ENCODE measurements around the gene CPSF3. TPM values are rescaled to one million over a fixed set of nuclear protein-coding genes. Genes with fewer than 3 reads are reported as not detected.

The CPSF3 gene
- 56.0 and 61.0 TPM in 2 replicates for total RNA-seq (2014; rRNA removed)
- polyA plus RNA-seq (2012): 31.9 TPM

GRCh38 chr2:9423100-9423921 is at the start of gene CPSF3, which contains the start of gene ITGB1BP1:
CPSF3 (plus strand) TSS chr2:9423654; CDS start chr2:9423774, 120 bp downstream.
ITGB1BP1 (minus strand) TSS chr2:9423528; CDS start chr2:9418697, 4,831 bp downstream.
- peak; percentile 97 for DNase-seq (ENCODE audit: low read depth)

DNA sequence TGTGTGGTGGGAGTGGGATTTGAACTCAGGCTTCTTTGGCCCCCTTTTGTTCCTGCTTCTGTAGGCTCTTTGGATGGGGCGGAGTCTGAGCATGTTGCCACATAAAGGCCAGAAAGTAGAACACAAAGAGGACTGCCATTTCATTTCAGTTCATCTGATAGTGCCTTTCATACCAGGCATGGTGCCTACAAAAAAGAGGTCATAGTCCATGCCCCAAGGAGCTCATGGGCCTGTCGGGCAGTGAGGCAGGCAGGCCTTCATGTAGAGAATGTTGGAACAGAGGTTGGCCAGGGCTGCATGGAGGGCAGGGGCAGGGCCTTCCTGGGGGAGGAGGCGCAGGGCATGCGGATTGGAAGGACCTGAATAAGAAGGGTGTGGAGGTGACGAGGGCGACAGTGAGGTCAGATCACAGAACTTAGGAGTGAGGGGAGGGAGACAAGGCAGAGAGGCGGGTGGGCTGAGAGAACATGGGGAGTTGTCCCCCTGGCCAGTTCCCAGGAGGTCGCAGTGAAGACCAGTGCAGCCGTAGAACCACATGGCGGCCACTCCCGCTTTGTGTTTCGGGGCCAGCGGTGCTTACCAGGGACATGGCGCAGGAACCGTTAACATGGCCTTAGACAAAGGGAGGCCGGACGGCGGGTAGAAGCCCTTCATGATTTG is 49.3 kb upstream of the CPSF3 start:
- no peak for DNase-seq (ENCODE audit: low read depth)

GRCh38 chr2:9375857-9376428 is 47.5 kb upstream of the CPSF3 start:
- DNase-seq (ENCODE audit: low read depth): no peak

GRCh38 chr2:9377461-9378097 is 45.9 kb upstream of the CPSF3 start:
- DNase-seq (ENCODE audit: low read depth): peak; percentile 35

- peak; percentile 92 for DNase-seq (ENCODE audit: low read depth)
These were observed 44.7 kb upstream of the CPSF3 start for GRCh38 chr2:9378433-9379390.

DNA sequence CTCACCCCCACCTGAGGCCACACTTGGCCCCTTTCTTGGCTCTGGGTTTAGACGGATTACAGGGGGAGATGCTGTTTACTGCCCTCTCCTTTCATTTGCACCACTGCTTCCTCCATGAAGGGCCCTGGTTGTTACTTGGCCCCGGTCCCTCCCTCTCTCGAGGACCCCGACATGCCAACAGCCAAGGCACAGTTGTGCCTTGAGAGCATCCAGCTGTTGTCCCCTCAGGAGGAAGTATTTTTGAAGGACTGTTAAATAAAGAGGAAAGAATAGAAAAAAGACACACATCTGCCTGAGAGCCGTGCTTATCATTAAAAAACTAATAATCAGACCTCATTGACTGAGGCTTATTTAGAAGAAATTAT is 44.1 kb upstream of the CPSF3 start:
- no peak for DNase-seq (ENCODE audit: low read depth)

GRCh38 chr2:9380702-9381628 is 42.5 kb upstream of the CPSF3 start:
- peak; percentile 92 for DNase-seq (ENCODE audit: low read depth)

- peak; percentile 44 for DNase-seq (ENCODE audit: low read depth)
These were observed 40.7 kb upstream of the CPSF3 start for GRCh38 chr2:9382604-9383235.

GRCh38 chr2:9384521-9384920 is 38.9 kb upstream of the CPSF3 start:
- DNase-seq (ENCODE audit: low read depth): no peak

DNA sequence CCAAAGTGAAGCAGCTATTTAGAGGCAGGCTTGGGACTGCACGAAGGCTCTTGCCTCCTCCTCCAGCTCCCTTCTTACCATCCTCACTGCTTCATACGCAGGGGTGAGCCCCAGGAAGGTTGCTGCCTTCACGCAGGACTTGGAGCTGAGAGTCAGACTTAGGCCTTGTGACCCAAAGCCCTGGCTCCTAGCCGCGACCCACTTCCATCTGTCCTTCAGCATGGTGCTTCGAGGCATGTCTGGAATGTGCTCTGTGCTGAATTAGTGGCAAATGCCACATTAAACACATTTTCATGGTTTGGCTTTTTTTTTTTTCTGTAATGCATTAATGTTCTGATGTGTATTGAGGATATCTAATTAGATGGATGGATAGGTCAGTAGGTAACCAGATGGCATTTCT is 37.6 kb upstream of the CPSF3 start:
- peak; percentile 42 for DNase-seq (ENCODE audit: low read depth)

DNA sequence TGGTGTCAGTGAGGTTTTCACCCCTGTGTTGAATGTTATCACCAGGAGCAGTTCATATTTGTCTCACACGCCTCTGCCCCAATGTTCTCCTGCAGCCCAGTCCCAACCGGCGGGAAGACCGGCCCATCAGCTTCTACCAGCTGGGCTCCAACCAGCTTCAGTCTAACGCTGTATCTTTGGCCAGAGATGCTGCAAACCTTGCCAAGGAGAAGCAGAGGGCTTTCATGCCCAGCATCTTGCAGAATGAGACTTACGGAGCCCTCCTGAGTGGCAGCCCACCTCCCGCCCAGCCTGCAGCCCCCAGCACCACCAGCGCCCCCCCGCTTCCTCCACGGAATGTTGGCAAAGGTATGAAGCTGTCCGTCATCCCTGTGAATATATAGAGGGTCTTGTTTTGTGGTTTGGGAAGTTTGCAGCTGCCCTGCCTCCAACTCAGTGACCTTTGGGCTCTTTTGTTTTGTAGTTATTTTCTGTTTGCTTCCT is 35.2 kb upstream of the CPSF3 start:
- no peak for DNase-seq (ENCODE audit: low read depth)

- no peak for DNase-seq (ENCODE audit: low read depth)
These were observed 34.2 kb upstream of the CPSF3 start for GRCh38 chr2:9388950-9389911.

DNA sequence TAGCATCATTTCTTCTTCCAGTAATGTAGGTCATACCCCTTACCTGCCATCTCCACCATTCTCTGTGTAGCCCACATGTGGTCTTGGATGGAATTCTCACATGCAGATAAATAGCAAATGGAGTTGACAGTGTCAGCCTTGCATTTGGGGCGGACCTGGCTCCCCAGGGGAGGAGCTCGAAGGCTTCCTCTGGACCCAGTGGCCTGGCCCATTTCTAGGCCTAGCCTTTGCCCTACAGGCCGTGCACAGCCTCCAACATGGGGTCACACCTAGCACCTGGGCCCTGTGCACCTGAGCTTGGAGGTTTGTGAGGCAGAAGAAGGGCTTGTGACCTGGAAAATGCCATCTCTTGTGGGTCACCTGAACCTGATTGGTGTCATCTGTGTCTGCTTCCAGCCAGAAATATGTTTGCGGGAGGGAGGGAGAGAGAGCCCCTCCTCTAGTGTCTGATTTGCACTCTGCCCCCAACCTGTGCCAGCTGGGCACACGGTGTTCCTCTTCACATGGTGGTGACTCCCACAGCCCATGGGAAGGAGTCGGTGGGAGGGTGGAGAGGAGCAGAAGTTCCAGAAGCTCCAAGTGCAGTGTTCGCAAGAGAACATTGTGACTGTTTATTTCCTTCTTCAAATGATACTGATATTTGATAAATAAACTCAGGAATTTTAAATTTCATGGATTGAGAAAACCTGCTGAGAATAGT is 33.2 kb upstream of the CPSF3 start:
- no peak for DNase-seq (ENCODE audit: low read depth)

DNA sequence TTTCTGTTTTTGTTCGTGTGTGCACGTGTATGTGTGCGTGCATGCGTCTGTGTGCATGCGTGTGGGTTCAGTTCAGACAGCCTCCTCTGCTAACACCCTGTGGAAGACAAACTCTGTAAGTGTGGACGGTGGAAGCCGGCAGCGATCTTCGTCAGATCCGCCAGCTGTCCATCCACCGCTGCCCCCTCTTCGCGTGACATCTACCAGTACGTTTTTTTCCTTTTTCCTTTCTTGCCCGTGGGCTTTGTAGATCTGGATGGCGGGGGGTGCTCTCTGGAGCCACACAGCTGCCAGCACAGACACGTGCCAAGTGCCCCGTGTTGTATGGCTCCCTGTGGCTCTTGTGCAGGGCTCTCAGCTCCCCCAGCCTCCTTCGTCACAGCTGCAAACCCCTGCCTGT is 32.5 kb upstream of the CPSF3 start:
- DNase-seq (ENCODE audit: low read depth): no peak

DNA sequence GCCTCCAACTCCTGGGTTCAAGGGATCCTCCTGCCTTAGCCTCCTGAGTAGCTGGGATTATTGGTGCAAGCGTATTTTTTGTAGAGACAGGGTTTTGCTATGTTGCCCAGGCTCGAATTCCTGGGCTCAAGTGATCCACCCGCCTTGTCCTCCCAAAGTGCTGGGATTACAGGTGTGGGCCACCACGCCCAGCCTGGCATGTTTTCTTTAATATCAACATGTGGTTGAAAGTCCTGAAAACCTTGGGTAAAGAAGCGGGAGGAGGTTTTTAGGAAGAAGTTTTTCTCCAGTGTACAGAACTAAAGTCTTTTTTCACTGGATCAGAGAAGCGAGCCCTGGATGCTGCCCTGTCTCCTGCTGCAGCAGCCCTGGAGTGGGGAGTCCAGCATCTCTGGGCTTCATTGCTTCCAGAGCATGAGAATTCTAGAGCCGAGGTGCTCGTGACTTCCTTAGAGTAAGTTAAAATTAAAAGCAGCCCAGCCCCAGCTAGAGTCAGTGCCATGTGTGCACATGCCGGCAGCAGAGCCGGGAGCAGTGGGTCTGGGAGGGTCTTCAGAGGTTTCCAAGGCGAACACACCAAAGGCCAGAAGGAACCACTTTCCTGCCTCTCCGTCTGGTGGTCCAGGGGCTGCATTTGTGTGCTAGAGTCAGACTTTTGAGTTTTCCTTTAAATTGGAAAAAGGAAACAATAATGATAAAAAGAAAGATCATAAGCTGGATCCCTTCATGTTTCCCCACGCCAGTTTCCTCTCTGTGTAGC is 31.3 kb upstream of the CPSF3 start:
- DNase-seq (ENCODE audit: low read depth): no peak
